NCI-H1092 (cell line): ENCODE measurements around the gene AQP1.
A peak's percentile ranks its signal among the peaks of the same experiment; 100 is the strongest.

ENCODE experiments used
- DNase-seq: peaks from one replicate; lab custom pipeline; 2025; lab: John Stamatoyannopoulos, UW

AQP1 gene

DNA sequence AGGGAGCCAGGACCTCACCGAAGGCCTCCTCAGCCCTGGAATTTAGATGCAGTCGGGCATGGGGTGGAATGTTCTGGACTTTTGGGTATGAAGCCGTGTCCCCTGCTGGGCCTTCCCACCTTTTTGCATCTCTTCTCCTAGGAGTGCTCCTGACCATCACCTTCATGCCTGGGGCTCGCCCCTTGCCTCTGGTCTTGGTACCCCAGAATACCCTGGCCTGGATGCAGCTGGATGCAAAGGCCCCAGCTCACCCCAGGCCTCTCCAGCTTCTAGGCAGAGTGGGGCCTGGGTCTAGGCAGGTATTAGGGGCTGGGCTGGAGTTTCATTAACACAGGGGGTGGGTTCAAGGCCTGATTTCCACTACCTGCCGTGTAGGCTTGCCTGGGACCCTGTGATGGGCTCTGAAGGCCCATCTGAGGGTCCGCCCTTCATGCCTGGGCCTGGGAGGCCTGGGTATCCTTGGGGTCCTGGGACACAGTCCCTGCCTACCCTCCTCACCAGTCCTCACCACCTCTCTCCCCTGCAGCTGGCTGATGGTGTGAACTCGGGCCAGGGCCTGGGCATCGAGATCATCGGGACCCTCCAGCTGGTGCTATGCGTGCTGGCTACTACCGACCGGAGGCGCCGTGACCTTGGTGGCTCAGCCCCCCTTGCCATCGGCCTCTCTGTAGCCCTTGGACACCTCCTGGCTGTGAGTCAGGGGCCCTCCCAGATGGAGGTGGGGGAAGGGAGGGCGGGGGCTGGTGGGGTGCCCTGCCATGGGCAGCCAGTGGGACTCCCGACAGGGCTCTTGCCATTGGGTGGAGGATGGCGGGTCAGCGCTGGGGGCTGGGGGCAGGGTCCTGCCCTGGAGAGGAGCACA is 10.1 kb downstream of the AQP1 start:
- no peak for DNase-seq

DNA sequence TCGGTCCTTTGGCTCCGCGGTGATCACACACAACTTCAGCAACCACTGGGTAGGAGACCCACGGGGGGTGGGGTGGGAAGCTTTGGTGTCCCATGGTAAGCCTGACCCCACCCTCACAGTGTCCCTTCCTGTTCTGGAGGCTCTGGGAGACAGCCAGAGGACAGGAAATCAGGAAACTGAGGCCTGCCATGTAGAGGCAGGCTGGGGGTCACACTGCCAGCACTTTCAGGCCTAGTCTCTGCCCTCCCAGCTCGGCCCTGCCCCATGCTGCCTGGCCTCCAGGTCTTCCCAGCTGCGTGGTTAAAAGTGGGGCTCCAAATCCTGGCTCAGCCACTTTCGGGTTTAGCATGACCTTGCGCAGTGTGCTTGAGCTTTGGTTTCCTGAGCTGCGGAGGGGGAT is 10.9 kb downstream of the AQP1 start:
- no peak for DNase-seq

DNA sequence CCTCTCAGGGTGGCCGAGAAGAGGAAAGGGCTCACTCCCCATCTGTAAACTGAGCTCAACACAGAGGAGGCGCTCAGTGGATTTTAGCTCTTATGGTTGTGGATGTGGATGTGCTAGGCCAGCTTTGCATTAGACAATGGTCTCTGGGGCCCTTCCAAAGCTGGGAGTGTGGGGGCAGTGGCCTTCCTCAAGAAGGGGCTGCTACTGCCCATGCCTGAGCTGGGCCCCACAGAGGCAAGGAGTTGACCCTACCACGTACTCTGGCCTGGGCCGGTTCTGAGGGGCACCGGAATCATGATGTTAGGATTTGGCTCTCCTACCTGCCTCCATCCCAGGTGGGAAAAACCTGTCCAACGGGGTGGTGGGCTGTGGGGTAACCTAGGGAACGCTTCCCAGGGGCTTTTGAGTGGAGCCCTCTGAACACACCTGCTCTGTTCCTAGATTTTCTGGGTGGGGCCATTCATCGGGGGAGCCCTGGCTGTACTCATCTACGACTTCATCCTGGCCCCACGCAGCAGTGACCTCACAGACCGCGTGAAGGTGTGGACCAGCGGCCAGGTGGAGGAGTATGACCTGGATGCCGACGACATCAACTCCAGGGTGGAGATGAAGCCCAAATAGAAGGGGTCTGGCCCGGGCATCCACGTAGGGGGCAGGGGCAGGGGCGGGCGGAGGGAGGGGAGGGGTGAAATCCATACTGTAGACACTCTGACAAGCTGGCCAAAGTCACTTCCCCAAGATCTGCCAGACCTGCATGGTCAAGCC is 11.5 kb downstream of the AQP1 start:
- DNase-seq, result no peak

DNA sequence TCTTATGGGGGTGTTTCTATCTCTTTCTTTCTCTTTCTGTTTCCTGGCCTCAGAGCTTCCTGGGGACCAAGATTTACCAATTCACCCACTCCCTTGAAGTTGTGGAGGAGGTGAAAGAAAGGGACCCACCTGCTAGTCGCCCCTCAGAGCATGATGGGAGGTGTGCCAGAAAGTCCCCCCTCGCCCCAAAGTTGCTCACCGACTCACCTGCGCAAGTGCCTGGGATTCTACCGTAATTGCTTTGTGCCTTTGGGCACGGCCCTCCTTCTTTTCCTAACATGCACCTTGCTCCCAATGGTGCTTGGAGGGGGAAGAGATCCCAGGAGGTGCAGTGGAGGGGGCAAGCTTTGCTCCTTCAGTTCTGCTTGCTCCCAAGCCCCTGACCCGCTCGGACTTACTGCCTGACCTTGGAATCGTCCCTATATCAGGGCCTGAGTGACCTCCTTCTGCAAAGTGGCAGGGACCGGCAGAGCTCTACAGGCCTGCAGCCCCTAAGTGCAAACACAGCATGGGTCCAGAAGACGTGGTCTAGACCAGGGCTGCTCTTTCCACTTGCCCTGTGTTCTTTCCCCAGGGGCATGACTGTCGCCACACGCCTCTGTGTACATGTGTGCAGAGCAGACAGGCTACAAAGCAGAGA is 12.2 kb downstream of the AQP1 start:
- no peak for DNase-seq

DNA sequence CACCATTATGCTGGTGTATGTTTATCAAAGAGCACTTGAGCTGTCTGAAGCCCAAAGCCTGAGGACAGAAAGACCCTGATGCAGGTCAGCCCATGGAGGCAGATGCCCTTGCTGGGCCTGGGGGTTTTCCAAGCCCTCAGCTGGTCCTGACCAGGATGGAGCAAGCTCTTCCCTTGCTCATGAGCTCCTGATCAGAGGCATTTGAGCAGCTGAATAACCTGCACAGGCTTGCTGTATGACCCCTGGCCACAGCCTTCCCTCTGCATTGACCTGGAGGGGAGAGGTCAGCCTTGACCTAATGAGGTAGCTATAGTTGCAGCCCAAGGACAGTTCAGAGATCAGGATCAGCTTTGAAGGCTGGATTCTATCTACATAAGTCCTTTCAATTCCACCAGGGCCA is 13.0 kb downstream of the AQP1 start:
- no peak for DNase-seq

DNA sequence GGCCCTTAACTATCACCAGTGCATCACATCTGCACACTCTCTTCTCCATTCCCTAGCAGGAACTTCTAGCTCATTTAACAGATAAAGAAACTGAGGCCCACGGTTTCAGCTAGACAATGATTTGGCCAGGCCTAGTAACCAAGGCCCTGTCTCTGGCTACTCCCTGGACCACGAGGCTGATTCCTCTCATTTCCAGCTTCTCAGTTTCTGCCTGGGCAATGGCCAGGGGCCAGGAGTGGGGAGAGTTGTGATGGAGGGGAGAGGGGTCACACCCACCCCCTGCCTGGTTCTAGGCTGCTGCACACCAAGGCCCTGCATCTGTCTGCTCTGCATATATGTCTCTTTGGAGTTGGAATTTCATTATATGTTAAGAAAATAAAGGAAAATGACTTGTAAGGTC is 13.5 kb downstream of the AQP1 start:
- DNase-seq, result no peak

DNA sequence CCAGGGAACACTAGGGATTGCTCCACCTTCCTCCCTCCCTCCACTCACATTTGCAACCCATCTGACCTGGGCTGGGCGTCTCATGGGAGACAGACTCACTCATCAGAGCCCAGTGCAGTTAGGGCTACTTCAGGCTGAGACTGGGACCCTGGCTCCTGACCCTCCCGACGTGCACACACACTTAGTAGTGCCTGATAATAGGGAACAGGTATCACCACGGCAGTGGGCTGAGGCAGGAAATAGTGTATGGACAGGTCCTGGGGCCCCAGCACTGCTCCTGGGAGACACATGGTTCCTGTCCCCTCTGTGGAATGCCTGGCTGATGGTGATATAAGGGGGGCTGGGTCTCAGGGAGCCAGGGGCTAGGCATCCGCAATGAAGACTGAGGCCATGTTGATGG is 14.3 kb downstream of the AQP1 start:
- no peak for DNase-seq

DNA sequence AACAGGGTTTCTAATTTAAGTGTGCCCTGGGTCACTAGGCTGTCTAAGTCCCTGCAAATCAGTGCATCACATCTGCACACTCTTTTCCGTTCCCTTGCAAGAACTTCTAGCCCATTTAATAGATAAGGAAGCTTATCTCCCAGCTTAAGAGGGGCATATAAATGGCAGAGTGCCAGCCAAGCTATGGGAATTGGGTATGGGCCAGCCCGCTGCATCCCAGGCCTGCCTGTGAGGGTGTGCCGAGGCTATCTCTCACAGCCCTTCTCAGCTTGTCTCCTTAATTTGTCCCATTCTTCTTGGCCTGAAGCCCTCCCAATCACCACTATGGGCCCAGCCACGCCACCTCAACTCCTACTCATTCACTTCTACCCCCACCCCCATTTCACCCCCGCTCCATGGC is 14.7 kb downstream of the AQP1 start:
- no peak for DNase-seq

DNA sequence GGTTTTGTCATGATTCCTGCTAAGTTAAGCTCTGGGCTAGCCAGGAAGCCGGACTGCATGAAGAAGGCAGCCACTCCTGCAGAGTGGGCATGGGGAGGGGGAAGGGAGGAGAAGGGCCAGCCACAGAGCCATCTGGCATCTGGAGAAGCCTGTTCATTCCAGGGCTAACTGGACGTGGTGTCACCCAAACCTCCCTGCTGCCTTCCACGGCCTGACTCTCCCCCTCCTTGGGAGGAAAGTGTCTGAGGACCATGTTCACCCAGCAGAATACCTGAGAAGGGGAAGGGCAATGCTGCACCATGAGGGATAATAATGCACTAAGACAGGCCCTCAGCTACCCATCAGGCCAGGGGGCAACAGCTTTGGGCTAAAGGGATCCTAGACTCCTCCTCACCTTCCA is 15.4 kb downstream of the AQP1 start:
- no peak for DNase-seq

DNA sequence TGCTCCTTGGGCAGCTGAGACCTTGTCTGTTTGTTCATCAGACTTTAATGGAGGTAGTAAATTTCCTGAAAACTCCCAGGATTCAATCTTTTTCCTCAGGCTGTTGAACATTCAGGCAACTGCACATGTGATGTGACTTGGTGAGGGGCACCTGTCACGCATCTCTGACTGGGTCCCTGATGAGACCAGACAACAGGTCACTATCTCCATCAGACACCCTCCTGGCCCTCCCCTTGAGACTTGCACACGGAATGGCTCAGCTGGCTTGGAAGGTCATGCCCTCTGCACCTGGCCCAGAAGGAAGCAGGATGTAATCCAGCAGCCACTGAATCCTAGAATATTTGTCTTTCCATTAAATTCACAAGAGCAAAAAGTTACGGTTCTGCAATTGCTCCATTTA is 15.9 kb downstream of the AQP1 start:
- no peak for DNase-seq

DNA sequence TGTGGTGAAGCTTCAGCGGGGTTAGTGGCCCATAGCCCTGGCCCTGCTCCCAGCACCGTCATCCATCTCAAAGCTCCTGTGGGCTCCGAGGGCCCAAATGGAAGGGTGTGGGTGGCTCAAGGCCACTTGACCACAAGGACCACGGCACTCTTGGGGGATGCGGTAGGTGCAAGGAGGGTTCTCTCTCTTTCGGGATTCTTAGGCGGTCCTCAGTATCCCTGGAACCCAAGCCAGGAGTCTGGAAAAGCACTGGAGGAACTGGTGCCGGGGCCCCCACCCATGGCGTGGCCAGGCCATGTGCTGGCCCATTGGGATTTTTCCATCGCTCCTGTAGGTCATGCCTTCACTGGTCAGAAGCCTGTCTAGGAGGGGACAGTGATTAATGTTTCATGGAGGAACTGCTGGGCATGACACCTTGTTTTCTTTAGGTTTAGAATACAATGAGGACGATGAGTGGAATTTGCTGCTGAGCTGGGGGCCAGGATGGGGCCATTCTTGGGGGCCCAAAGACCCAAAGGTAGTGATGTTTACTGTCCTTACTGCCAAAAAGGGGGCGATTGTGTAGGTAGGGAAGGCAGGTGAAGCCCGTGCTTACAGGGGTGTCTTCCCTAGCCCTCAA is 16.7 kb downstream of the AQP1 start:
- DNase-seq, result no peak

DNA sequence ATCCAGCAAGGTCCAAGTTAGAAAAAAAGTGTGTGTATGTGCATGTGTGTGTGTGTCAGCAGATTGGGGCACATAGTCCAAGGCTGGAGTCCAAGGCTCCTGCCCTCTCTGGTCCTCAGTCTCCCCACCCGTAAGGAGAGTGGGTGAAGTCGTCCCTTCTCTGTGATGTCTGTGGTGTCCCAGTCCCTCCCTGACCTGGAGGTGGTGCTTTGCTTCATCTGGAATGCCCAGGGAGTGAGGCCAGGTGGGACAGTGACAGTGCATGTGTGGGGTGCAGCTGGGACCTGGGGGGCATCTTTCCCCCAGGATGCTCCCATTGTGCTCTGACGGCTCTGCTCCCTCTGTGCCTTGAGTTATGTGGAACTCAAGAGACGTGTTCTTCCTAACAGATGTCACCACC is 18.0 kb downstream of the AQP1 start:
- DNase-seq, result no peak

DNA sequence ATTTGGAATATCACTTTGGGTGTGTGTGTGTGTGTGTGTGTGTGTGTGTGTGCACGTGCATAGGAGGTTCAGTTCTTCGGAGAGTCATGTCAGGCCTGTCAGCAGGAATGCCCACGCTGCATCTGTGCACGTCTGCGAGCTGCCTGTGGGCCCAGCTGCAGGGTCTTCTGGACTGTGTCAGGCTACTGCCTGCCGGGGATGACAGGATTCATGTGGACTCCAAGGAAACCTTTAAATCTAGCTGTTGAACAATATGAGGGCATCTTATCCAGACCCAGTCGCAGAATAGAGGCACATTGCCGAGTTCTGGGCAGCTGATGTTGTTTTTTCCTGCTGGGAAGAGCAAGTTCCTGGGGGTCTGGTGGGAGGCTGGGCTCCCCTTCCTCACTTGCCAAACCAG is 19.0 kb downstream of the AQP1 start:
- no peak for DNase-seq

DNA sequence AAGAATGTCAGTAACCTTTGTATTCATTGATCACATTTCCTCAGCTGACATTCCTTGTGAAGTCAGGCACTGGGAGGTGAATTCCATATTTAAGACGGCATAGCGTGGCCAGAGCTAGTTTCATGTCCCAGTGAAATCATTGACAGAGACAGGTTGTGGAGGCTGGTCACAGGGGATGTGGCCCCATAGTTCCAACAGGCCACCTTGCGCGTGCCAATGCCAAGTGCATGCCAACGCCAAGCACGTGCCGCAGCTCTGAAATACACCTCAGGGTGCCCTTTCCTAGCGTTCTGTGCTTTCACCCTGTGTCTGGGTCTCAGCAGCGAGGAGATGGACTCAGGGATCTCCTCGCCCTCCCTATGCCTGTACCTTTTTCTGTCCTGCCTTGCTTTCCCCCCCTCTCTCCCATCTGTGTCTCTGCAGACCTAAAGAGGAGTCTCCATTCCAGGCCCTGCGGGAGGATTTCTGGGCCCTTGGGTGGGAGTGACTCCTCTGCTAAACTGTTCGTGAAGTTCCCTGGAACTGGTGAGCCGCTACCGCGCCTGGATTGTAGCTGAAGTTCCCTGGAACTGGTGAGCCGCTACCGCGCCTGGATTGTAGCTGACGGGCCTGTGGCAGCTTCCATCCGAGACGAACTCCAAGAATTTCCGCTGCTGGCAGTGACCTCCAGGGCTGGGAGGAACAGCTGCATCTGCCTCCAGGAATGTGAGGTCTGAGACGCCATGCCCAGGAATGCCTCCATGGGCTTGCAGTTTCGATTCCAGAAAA is 19.7 kb downstream of the AQP1 start:
- no peak for DNase-seq

DNA sequence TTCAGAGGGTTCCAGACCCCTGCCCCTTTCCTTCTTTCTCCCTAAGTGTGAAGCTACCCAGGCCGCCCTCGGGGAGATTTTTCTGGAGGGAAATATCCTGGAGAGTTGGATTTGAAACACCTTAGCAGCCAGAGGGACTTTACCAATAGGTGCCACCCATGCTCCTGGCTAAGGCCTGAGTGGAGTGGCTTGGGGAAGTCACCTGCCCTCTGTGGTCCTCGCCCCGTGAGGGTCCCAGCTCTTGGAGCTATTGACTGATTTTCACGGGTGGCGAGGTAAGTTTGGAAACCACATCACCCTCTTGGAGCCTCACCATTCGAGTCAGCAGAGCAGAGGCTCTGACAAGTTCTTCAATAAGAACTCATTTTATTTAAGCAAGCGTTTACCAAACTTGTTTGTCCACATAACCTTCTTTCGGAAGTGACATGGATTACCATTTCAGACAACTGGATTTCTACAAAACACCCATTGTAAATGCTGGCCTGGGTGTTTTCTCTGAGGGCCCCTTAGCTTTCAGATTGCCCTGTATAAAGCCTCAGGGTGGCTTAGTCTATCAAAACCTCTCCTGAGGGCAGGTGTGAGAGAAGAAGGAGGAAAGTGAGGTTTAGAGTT is 20.4 kb downstream of the AQP1 start:
- no peak for DNase-seq

DNA sequence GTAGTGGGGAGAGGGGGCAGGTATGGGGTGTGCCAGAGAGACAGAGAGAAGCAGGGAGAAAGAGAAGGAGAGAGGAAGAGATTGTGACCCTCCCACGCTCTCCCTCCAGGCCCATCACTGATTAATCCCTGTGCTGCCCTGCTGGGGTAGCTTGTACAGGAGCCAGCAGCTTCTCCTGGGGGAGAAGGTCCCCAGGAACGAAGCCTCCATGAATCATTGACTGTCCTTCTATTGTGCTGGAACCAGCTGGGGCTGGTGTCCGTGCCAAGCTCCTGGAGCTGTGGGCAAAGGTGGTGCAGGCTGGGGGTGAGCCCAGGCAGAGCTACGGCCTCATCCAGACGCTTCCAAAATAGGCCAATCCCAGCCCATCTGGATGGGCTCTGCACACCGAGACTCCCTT is 20.9 kb downstream of the AQP1 start:
- DNase-seq, result no peak

DNA sequence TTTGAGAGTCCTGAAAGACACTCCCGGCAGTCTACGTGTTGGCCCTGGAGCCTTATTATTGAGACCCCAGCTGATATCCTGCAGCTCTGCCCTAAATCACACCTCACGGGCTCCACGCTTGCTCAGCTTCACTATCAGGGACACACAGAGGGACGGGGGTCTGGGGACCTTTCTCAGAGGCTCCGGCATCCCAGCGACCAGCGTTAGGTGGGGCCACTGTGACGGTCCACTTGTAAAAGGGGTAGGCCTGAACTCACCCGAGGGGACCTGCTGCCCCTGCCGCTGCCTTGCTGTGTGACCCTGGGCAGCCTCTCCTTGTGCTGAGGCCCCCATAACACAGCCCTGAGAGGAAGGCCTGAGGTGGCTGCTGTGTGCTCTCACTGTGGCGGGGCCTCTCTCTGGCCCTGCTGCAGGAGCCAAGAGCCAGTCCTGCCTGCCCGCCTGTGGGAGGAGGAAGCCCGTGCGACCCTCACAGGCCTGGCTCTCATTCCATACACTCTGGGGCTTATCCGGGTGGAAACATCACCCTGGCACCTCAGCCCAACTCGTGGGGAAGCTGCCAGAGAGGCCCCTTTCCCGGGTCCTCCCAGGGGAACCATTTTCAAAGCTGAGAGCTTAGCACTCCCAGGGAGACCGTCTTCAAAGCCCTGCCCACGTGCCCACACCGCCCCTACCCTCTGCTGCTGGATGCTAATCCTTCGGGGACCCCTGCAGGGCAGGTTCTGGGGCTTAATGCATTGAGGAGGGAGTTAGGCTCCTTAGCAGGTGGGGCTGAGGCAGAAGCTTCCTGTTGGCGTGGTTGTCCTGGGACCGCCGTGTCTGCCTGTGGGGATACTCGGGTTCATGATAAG is 21.7 kb downstream of the AQP1 start:
- DNase-seq, result peak; percentile 49

DNA sequence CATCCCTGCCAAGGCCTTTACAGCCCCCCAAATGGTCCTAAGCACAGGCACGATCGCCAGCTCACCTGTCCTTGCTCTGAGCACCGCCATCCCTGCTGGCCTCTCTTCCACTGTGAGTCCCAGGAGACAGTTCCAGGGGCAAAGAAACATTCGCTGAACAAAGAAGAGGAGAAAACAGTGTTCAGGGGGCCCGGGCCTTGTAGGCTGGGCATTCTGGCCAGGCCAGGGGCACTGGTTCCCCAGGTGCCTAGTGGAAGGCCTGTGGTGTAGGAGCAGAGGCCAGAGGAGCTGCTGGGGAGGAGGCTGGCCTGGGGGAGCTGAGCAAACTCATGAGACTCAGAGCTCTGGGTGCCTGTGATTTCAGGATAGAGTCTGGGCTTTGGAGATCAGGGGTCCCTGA is 22.6 kb downstream of the AQP1 start:
- no peak for DNase-seq

DNA sequence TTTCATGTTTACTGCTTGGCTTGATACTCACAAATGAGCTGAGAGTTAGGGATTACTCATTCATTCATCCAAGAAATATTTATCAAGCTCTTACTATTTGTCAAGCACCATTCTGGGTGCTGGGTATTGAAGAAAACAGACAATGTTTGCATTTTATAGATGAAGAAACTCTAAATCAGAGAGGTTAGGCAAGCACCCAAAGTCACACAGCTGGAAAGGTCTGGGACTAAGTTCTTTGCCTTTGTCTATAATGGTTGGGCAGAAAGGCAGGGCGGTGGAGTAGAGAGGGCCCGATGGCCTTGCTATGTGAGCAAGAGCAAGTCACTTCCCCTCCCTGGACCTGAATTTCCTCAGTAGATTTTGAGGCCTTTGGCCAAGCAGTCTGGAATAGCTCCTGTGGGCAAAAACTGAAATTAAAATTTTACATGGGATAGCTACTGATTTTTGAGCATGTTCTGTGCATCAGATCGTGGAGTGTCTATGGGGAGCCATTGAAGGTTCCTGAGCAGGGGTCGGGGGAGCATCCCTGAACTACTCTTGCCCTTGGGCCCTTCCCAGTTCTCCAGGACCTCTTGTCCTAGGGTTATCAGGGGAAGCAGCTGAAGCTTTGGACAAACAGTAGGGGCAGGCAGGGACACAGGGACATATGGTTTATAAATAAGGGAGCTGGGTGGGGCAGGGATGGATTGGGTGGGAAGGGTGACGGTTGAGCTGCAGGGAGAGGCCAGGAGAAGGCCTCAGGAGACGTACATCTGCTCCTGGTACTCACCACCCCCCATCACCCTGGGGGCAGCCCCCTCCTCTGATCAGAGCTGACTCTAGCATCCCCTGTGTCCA is 23.3 kb downstream of the AQP1 start:
- no peak for DNase-seq

DNA sequence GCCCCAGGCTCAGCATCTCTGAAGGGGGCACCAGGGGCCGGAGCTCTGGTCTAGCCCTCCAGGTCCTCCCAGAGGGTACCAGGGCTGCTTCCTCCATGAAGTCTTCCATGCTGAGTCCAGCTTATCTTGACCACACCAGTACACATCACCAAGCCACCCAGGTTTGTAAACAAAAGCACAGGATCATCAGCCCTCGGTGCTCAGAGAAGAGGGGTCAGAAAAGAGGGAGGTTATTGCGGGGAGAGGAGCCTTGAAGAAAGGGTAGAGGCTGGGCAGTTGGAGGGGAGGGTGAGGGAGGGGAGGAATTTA is 23.9 kb downstream of the AQP1 start:
- no peak for DNase-seq
